ENCODE results near the gene PAIP1.

- TF ChIP-seq POLR2A (IDR thresholded peaks at IDR 0.05; ENCODE audit: low read length), result no peak
- TF ChIP-seq GATA1 (IDR thresholded peaks at IDR 0.05; ENCODE audit: low read depth, low read length), result no peak
Measured at GRCh38 chr5:43547532-43547931, 9.3 kb downstream of the PAIP1 start.
